Stimulated activated CD4-positive, alpha-beta T cell treated with anti-CD3 and anti-CD28 coated beads, Interleukin-2, amount 100 ng/mL, for 24 hours (primary cell): ENCODE measurements around the gene MAGIX.
A peak's percentile ranks its signal among the peaks of the same experiment; 100 is the strongest.

Source experiments
- DNase-seq, 2 donors: peaks; one replicate each; pipeline ENCODE4 v3.0.0-alpha.2; 2020

The MAGIX gene

GRCh38 chrX:49184294-49185281, 22.0 kb downstream of the MAGIX start:
- DNase-seq, result peak; percentile 22 to 62

GRCh38 chrX:49186125-49187027, 23.8 kb downstream of the MAGIX start, which contains the start of gene PRICKLE3:
Gene PRICKLE3 (minus strand): TSS chrX:49186373. CDS start chrX:49186297, 76 bp downstream.
- DNase-seq, result peak; percentile 73 to 80

DNA sequence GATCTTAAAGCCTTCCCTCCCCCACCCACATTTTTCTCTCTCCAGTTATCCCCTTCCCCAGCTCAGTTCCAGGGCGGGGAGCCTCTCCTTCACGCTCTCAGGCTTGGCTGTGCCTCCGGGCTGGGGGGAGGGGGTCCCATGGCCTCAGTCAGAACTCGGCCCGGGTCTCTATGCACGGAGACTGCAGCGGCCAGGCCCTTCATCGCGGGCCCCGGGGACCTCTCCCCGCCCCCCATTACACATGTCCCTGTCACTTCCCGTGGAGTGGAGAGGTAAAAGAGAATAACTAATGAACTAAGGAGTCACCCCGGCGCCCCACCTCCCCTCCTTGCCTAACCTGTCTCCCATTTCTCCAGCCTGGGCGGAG, 24.5 kb downstream of the MAGIX start:
- DNase-seq, result no peak

- DNase-seq, result no peak
Observed at GRCh38 chrX:49187526-49187925, 25.0 kb downstream of the MAGIX start.

DNA sequence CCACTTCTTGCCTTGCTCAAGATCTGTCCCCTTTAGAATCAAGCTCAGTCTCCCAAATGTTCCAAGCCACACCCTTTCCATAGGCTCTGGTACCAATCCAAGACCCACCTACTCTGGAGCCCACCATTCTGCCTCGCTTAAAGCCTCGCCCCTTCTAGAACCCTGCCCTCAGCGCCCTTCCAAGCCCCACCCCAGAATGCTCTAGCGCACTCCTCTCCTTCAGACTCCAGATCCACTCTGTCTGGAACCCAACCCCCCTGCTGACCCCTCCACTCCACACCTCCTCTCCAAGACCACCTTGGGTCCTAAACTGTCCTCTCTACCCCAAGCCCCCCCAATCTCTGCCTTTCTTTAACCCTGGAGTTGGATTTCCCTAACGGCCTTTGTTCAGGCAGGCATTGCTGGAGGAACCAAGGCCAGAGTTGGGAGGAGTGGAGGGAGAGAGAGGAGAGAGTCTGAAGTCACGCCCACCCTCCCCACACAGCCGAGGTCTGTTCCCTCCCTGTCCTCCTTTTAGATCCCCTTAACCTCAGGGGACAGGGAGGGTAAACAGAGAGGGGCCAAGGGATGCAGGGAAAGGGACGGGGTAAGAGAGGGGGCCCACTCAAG, 26.0 kb downstream of the MAGIX start:
- DNase-seq, result no peak

DNA sequence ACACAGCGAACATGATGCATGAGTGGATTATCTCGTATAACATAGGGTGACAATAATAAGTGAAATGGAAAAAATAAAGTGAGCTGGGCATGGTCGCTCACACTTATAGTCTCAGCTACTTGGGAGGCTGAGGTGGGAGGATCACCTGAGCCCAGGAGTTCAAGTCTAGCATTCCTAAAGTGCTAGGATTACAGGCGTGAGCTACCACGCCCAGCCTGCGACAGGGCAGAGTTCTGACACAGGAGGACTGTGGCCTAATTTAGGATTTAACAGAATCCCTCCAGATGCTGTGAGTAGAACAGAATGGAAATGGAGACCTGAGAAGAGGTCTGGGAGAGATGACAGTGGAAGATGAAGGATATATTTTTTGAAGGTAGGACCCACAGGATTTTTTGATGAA, 27.0 kb downstream of the MAGIX start:
- DNase-seq, result no peak

DNA sequence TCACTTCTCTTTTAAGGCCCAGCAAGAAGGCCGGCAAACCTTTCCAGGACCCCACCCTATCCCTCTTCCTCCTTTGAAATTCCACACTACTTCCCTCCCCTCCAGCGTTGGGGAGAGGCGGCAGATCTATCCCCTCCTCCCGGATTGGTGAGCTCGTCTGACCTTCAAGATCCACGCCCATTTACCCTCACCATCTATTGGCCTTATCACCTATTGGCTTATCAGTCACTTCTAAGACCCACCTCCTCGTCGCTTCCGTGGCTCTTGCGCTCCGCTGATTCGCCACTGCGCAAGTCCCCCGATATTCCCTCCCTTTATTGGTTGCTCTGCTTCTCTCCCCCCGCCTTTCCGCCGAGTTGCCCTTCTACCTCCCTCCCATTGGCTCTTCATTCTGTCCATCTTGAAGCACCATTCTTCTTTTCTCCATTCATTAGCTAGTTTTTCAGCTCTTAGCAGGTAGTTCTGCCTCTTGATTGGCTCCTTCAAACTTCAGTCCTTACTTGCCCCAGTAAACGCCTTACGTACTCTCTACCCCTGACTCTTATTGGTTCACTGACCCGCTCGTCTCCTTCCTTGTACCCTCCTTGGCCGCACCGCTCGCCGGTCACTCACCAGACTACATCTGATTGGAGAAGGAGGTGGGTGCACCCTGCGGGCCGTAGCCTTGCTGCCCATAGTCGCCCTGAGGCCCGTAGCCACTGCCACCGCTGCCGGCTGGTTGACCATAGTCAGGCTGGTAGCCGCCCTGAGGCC, 28.4 kb downstream of the MAGIX start:
- DNase-seq, result peak; percentile 74 to 82

GRCh38 chrX:49191574-49192011, 29.0 kb downstream of the MAGIX start:
- DNase-seq, result peak in 1 of 2 donors; percentile 26

DNA sequence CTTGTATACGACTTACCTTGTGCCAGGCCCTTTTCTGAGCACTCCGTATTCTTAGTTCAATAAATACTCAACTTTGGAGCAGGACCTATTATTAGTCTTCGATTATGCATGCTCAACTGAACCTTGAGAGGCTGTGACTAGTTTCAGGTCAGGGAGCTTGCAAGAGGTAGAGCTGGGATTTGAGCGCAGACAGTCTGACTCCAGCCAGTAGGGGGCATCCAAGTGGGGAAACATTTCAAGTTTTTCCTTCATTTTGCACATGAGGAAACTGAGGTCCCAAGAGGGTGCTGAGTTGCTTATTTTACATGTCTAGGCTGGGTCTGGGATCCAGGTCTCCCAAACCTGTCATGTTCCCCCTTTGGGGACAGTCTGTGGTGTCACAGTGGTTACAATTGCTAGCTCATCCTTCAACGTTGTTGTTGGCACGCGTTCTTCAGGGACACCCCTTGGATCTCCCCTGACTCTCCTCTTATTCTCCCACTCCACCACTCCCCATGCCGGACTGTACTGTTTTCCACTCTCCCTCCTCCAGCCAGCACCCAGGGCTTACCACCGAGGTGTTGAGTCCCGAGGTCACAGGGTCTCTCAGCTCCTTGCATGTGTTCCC, 30.3 kb downstream of the MAGIX start:
- peak; percentile 32 to 41 for DNase-seq

- DNase-seq, result peak in 1 of 2 donors; percentile 21
Observed at GRCh38 chrX:49193542-49193964, 31.0 kb downstream of the MAGIX start.

- DNase-seq, result no peak
Observed at GRCh38 chrX:49197543-49198087, 35.1 kb downstream of the MAGIX start.

GRCh38 chrX:49198540-49199314, 36.2 kb downstream of the MAGIX start:
- DNase-seq, result no peak

- DNase-seq, result no peak
Observed at GRCh38 chrX:49199315-49199595, 36.7 kb downstream of the MAGIX start.

GRCh38 chrX:49199906-49200771, 37.6 kb downstream of the MAGIX start, which contains the start of gene SYP:
Gene SYP (minus strand): TSS chrX:49200193. CDS start chrX:49200186, 7 bp downstream.
- peak; percentile 87 to 88 for DNase-seq

DNA sequence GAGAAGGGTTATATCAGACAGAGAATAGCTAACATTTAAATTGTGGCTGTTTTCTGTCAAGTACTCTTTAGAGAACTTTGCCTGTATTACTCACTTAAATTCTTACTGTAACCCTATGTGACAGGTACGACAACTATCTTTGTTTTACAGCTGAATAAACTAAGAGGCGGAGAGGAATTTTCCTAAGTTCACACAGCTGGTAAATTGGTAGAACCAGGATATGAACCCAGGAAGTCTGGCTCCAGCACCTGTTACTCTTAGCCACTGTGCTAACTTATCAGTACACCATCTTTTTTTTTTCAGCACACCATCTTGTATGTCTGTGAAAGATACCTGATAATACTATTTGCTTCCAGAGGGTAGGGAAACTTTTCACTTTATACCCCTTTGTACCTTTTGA, 39.5 kb downstream of the MAGIX start:
- no peak for DNase-seq

- DNase-seq, result no peak
Observed at GRCh38 chrX:49203536-49203935, 41.0 kb downstream of the MAGIX start.

- no peak for DNase-seq
Observed at GRCh38 chrX:49204017-49204416, 41.5 kb downstream of the MAGIX start.

GRCh38 chrX:49204709-49205108, 42.2 kb downstream of the MAGIX start:
- DNase-seq, result no peak

- DNase-seq, result no peak
Observed at GRCh38 chrX:49205443-49205842, 42.9 kb downstream of the MAGIX start.

DNA sequence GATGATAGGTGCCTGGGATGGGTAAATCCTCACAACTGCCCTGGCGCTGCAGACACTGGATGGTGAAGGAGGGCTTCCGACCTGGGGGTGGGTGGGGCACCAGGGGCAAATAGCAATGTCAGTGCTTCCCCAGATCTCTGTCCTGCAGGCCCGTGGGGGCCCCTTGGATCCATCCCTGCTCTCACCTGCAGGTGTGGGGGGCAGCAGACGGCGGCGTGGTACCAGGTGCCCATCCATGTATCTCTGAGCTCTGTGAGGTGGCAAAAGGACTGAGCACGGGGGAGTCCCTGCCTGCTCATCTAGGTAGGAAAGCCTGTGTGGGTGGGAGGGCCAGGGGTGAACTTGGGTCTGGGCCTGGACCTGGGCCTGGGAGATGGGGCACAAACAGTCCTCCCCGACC, 44.0 kb downstream of the MAGIX start:
- no peak for DNase-seq
